NOMO-1 treated with dmso at 0.1 percent for 144 hours (cell line): ENCODE data around the gene CTNNA3.
A peak's percentile ranks its signal among the peaks of the same experiment; 100 is the strongest.

Source experiments
- DNase-seq: peaks from one replicate; lab custom pipeline; 2025; ENCODE audit not compliant: unreplicated experiment; lab: John Stamatoyannopoulos, UW

The CTNNA3 gene

DNA sequence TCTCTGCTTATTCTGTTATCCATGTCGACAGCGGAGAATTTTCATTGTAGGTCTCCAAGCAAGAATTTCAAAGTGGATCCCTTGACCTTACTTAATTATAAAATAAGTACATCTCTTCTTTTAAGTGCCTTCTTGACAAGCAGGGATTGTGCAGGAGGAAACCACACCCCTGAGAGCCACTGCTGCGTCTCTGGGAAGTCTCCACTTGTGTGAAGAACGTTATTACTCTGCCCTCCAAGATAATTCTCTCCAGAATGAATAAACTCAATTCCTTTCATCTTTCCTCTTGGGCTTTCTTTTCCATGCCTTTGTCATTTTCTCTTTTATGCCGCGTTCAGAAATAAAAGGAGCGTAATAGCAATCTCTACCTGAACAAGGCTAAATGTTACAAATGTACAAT lies 1801.0 kb downstream of the CTNNA3 start:
- DNase-seq = no peak

DNA sequence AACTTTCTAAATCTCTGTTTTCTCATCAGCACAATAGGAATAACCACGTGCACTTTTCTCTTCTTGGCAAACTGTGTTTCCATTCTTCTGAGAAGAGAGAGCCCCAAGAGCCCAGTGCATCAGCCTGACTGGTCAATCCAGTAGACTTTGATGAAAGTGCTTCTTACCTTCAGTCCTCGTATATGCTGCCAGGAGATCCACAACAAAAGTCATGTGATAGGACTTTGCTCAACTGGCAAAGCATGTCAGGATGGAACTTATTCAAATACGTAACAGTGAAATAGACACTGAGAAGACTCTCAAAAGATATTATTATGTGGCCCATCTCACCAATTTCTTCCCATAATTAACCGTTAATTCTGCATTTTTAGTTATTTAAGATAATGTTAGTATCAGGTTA lies 1801.6 kb downstream of the CTNNA3 start:
- no peak for DNase-seq

GRCh38 chr10:65893676-65894075 lies 1802.3 kb downstream of the CTNNA3 start:
- DNase-seq = no peak

- DNase-seq = no peak
Observed at GRCh38 chr10:65892284-65892683, 1803.7 kb downstream of the CTNNA3 start.

DNA sequence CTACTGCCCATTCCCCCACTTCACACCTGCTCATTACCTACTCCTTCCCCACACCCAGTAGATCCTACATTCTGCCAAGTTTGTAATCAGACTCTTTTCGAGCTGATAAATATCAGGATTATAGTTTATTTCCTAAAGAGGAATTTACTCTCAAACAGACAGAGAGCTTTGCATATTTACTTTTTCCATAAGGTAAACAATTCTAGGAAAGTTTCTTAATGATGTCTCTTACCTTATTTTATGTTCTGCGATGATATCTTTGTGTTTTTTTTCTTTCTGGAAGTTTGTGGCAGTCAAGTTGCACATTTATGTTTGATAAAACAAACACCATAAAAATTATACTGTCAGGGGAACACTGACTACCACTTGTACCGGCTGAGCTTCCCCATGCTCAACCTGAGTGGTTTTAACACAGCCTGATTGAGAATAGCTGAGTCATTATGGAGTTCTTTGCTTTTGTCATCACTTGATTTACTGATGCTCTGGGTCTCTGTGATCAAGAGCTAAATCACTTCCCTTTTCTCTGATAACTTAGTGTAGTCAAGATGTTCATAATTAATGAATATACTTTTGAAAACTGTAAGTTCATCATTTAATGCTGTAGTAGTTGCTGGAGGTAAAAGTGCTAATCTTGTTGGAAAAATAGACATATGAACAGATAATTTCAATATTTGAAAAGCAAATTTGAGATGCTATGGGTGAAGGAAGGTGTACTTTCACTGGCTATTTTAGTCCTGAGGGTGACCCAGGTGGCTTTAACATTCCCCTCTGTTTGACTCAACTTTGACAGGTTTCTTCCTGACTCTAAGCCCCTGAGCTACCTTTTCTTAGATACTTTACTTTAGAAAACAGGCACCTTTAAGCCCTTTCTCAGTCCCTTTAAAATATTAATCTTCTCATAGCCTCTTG lies 1804.7 kb downstream of the CTNNA3 start:
- DNase-seq = peak; percentile 56

DNA sequence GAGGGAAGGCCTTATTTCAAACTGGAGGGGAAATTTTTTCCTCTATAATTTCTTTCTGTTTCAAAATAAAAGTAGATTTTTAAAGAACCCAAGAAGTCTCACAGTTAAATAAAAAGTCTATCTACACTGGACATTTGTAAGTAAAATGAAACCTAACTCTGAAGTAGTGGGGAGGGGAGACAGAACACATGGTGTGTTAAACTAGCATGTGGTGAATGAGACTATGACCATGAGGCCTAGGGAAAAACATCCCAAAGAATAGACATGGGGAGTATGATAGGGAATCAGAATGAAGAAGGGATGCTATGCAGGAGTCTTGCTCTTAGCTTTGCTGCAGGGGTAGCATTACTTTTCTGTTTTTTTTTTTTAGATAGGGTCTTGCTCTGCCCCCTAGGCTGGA lies 1831.5 kb downstream of the CTNNA3 start:
- DNase-seq = no peak

DNA sequence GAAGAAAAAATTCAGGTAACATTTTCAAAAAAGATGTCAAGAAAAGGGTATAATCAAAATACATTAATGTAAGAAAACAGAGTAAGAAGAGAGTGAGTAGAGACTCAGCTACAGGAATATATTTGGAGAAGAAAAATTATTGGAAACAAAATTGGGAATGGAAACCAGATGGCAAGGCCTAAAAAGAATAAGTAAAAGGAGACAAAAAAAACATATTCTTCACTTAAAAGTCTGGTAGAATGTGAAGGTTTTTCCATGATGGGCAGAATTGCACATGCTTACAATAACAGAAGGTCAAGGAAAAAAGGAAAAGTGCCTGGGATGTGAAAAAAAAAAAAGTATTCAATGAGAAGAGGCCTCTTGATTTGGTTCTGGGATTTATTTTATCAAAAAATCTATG lies 1832.0 kb downstream of the CTNNA3 start:
- DNase-seq = no peak
